ENCODE data around the gene ASB2. TPM values are rescaled to one million over a fixed set of nuclear protein-coding genes. Genes with fewer than 3 reads are reported as not detected.

Gene ASB2
- polyA plus RNA-seq, 1 of the 3 experiments (the other 2 are of a cell fraction) = 0.15 TPM

- H3K79me2 ChIP-seq (ENCODE audit: insufficient read depth) = no peaks in the 10 kb centered on the region
- H3F3A ChIP-seq (replicated peaks; ENCODE audit: insufficient read depth) = no peaks in the 10 kb centered on the region
- no peak overlapping the region for H2AFZ ChIP-seq (ENCODE audit: low read depth)
- 87% methylated on average over 3 of the region's 3 CpGs for WGBS (ENCODE audit: low lambda C conversion rate)
- no peaks in the 10 kb centered on the region for H3K36me3 ChIP-seq (replicated peaks in 1 of 2; ENCODE audit: control insufficient read depth in 1 of 2, insufficient read depth in 2 of 2, low read length in 1 of 2)
- no peaks in the 10 kb centered on the region for H4K20me1 ChIP-seq (ENCODE audit: insufficient read depth)
- POLR2A ChIA-PET = no interaction called here
- no peak overlapping the region for H3K4me3 ChIP-seq (ENCODE audit: low read depth in 2 of 2, low read length in 1 of 2)
- no peak for DNase-seq
- H3K9me2 ChIP-seq = no peaks in the 10 kb centered on the region
- no peaks in the 10 kb centered on the region for H3K9me3 ChIP-seq
- H3K27ac ChIP-seq (ENCODE audit: low read depth in 2 of 2, low read length in 1 of 2) = no peak overlapping the region
- TF ChIP-seq USF2 (IDR thresholded peaks at IDR 0.05; ENCODE audit: borderline replicate concordance, low read depth, low read length) = no peak
- CTCF ChIA-PET = interaction anchor here (1.7 kb wide), 1 partner anchor 149 kb away, joined by 5 read pairs; no protein-coding TSS in a partner anchor
- no peak overlapping the region for H3K4me2 ChIP-seq
- no peaks in the 10 kb centered on the region for H3K27me3 ChIP-seq (ENCODE audit: insufficient read depth)
- peaks cover 5 to 7% of the 10 kb centered on the region in 2 experiments; a peak in 2 of 4 replicates for H3K4me1 ChIP-seq (ENCODE audit: control insufficient read depth in 1 of 2, insufficient read depth in 2 of 2, low read depth in 1 of 2, low read length in 1 of 2)
- H3K9ac ChIP-seq = no peak overlapping the region
Observed at GRCh38 chr14:93987815-93988476, 11.6 kb upstream of the ASB2 start.

- Histone ChIP-seq H2AFZ (ENCODE audit: low read depth) (no peak overlapping the region), H3K4me1 (ENCODE audit: control insufficient read depth in 1 of 2, insufficient read depth in 2 of 2, low read depth in 1 of 2, low read length in 1 of 2) (peaks cover 5 to 7% of the 10 kb centered on the region in 2 experiments; a peak in 2 of 4 replicates), H3K27ac (ENCODE audit: low read depth in 2 of 2, low read length in 1 of 2) (no peak overlapping the region), H3K4me2 (no peak overlapping the region), H3K9me2 (no peaks in the 10 kb centered on the region), H3K27me3 (ENCODE audit: insufficient read depth) (no peaks in the 10 kb centered on the region), H3K9me3 (no peaks in the 10 kb centered on the region), H3K36me3 (replicated peaks in 1 of 2; ENCODE audit: control insufficient read depth in 1 of 2, insufficient read depth in 2 of 2, low read length in 1 of 2) (no peaks in the 10 kb centered on the region), H3K9ac (no peak overlapping the region), H3K79me2 (ENCODE audit: insufficient read depth) (no peaks in the 10 kb centered on the region), H4K20me1 (ENCODE audit: insufficient read depth) (no peaks in the 10 kb centered on the region), H3K4me3 (ENCODE audit: low read depth in 2 of 2, low read length in 1 of 2) (no peak overlapping the region), H3F3A (replicated peaks; ENCODE audit: insufficient read depth) (no peaks in the 10 kb centered on the region)
- DNase-seq = no peak
- WGBS (ENCODE audit: low lambda C conversion rate) = 85% methylated on average over 7 of the region's 12 CpGs
- TF ChIP-seq RAD21 (IDR thresholded peaks at IDR 0.05; ENCODE audit: low read length) = no peak
- TF ChIP-seq FOSL2 (IDR thresholded peaks at IDR 0.05; ENCODE audit: borderline replicate concordance, low read depth) = no peak
- TF ChIP-seq FOXJ3 (CRISPR knock-in tag; IDR thresholded peaks at IDR 0.05) = no peak
- TF ChIP-seq YY1 (IDR thresholded peaks at IDR 0.05; ENCODE audit: low read depth) = no peak
- no peak for TF ChIP-seq MAX (IDR thresholded peaks at IDR 0.05; ENCODE audit: low read depth)
- no peak for TF ChIP-seq ZBTB33 (IDR thresholded peaks at IDR 0.05; ENCODE audit: borderline replicate concordance, low read depth)
- POLR2A ChIA-PET = no interaction called here
- CTCF ChIA-PET = interaction anchor here (1.1 to 1.7 kb wide), 3 partner anchors 10 to 149 kb away, joined by 3 to 5 read pairs (median 4); partner anchors contain the start of gene CCDC197
Observed at GRCh38 chr14:93987376-93987775, 11.0 kb upstream of the ASB2 start.

Measured in SK-N-SH (cell line).